ENCODE data around the gene ZNF860. TPM values are rescaled to one million over a fixed set of nuclear protein-coding genes. Genes with fewer than 3 reads are reported as not detected.
A peak's percentile ranks its signal among the peaks of the same experiment; 100 is the strongest.
"Not testable (repeated sequence)": the region's sequence is repeated elsewhere in the genome, so short reads cannot be mapped to it uniquely, and the experiment has no call there.

Gene ZNF860
- total RNA-seq, 1 experiment from 2014 or later = 0.34 TPM

GRCh38 chr3:31960793-31961431, 20.6 kb upstream of the ZNF860 start:
- DNase-seq (ENCODE audit: low read depth) = peak; percentile 66

- no peak for DNase-seq (ENCODE audit: low read depth)
Measured at GRCh38 chr3:31962801-31963205, 18.7 kb upstream of the ZNF860 start.

- no peak for DNase-seq (ENCODE audit: low read depth)
Measured at GRCh38 chr3:31966978-31967591, 14.5 kb upstream of the ZNF860 start.

GRCh38 chr3:31967592-31967991, 14.0 kb upstream of the ZNF860 start:
- DNase-seq (ENCODE audit: low read depth) = no peak

- peak; percentile 29 for DNase-seq (ENCODE audit: low read depth)
Measured at GRCh38 chr3:31968369-31968926, 13.1 kb upstream of the ZNF860 start.

- DNase-seq (ENCODE audit: low read depth) = peak; percentile 89
Measured at GRCh38 chr3:31968927-31969418, 12.6 kb upstream of the ZNF860 start.

- DNase-seq (ENCODE audit: low read depth) = no peak
Measured at GRCh38 chr3:31971607-31972006, 9.9 kb upstream of the ZNF860 start.

- no peak for DNase-seq (ENCODE audit: low read depth)
Measured at GRCh38 chr3:31973081-31973480, 8.5 kb upstream of the ZNF860 start.

GRCh38 chr3:31973837-31974236, 7.7 kb upstream of the ZNF860 start:
- no peak for DNase-seq (ENCODE audit: low read depth)

- DNase-seq (ENCODE audit: low read depth) = no peak
Measured at GRCh38 chr3:31974471-31974870, 7.1 kb upstream of the ZNF860 start.

GRCh38 chr3:31974964-31975363, 6.6 kb upstream of the ZNF860 start:
- no peak for DNase-seq (ENCODE audit: low read depth)

- DNase-seq (ENCODE audit: low read depth) = no peak
Measured at GRCh38 chr3:31976302-31976701, 5.2 kb upstream of the ZNF860 start.

GRCh38 chr3:31977736-31978135, 3.8 kb upstream of the ZNF860 start:
- DNase-seq (ENCODE audit: low read depth) = no peak

GRCh38 chr3:31978553-31978952, 3.0 kb upstream of the ZNF860 start:
- no peak for DNase-seq (ENCODE audit: low read depth)

- no peak for DNase-seq (ENCODE audit: low read depth)
Measured at GRCh38 chr3:31979001-31979697, 2.4 kb upstream of the ZNF860 start.

GRCh38 chr3:31980530-31981205, 882 bp upstream of the ZNF860 start:
- DNase-seq (ENCODE audit: low read depth) = peak; percentile 59

GRCh38 chr3:31984321-31984720, 2.8 kb downstream of the ZNF860 start:
- DNase-seq (ENCODE audit: low read depth) = no peak

GRCh38 chr3:31985831-31986230, 4.3 kb downstream of the ZNF860 start:
- DNase-seq (ENCODE audit: low read depth) = no peak

GRCh38 chr3:31988271-31988670, 6.7 kb downstream of the ZNF860 start:
- DNase-seq (ENCODE audit: low read depth) = no peak

GRCh38 chr3:31992995-31993394, 11.4 kb downstream of the ZNF860 start:
- DNase-seq (ENCODE audit: low read depth) = not testable (repeated sequence)

- DNase-seq (ENCODE audit: low read depth) = no peak
Measured at GRCh38 chr3:31993843-31994242, 12.3 kb downstream of the ZNF860 start.

GRCh38 chr3:31995026-31995425, 13.5 kb downstream of the ZNF860 start:
- not testable (repeated sequence) for DNase-seq (ENCODE audit: low read depth)
